Ramos (cell line): ENCODE data around the gene CRTC2.

Source experiments
- in situ Hi-C: fragments of 300-500 bp; cut with MboI; formaldehyde crosslinking; loops from one replicate; pipeline ENCODE4 v1.14.3; 2022; ENCODE audit warnings: low sequenced_read_pairs; ENCODE audit not compliant: unreplicated experiment

The CRTC2 gene

DNA sequence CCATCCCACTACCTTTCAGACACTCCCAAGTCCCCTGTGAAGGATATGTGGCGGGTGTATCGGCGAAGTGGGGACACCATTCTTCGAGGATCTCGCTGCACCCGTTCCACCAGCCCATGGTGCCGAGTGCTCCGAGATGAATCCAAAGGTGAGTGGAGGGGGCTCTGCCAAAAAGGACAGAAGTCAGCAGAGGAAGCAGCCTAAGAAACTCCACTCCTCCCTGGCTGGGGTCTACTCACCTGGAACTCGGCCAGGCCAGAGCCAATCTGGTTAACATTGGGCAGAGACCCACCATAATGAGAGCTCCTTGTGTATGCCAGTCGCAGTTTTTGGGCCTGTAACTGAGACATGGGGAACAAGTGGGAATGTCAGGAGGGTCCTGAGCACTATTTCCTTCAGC lies 3.6 kb downstream of the CRTC2 start:
- in situ Hi-C loops: no loop called here

DNA sequence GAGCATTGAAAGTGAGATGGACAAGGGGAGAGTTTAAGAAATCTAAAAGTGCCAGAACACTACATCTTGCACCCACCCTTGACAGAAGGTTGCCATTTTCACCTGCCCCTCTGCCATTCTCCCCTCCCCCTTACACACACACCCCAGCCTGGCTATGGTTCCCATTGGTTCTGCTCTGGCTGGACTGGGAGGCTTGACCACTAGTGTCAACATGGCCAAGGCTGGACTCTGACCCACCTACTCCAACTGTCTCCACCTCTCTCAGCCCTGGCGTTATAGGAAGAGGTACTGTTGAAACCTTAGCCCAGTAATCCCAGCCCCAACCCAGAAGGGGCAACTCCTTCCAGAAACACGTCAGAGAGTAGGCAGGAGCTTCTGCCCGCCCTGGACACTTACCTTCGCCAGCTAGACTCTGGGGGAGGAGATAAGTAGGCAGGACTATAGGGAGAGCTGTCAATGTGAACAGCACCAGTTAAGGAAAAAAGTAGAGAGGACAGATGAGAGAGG lies 4.5 kb downstream of the CRTC2 start:
- in situ Hi-C loops: no loop called here

DNA sequence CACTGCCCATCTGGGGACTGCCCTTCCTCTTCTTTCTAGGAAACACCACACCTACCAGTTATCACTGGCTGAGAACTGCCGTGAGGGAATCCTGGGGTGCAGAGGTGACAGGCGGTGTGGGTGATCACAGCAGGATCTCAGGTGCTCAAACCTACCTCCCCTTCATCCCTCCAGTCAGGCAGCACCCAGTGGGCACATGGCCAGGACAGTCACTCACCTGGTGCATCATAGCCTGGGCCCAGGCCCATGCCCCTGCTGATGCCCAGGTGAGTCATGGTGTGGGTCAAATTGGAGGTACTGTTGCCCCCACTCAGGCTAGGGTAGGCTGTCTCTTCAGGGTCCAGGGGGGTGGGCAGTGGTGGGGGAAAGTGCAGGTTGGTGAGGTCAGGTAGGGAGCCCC lies 6.6 kb downstream of the CRTC2 start:
- in situ Hi-C loops: no loop called here

DNA sequence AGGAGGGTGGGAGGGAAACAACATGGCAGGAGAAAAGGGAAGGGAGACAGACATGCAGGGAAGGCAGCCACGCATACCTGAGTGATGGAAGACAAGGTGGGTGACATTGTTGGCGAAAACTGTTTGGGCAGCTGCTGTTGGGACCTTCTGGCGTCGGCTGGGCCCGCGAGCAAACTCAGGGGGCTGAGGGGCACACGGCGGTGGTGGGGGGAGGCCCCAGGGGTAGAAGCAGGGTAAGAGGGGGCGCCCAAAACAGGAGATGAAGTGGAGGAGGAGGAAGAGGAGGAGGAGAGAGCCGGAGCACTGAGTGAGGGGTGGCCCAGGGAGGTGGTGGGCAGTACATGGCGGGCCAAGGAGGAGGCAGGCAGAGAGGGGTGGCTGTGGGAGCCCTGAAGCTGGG lies 7.2 kb downstream of the CRTC2 start:
- in situ Hi-C loops: no loop called here

DNA sequence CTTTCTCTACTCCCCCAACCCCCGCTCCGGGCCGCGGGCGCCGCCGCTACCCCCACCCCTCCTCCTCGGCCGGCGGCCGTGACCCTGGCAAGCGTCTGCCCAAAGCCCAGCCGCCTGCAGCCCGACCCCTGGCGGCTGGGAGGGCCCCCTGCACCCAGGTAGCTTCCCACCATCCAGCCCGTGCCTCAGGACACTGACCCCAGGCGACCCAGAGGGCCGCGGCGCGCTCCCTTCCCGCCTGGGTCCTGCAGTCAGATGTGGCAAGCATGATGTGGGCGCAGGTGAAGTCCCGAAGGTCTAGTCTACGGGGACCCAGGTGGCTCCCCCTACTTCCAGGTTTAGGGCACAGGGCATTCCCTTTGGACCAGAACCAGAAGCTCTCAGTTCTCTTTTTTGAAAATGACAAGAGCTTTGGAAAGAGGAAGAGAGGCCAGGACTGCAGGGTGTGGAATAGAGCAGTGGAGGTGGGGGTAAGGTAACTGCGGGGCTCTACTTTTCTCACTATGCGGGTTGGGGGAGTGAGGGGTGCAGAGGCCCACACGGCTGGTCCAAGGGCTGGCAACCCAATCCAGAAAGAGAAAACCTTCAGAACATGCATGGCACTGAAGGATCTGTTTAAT lies 11.7 kb downstream of the CRTC2 start, which contains the start of gene DENND4B:
TSS of gene DENND4B (minus strand) at position 97 of the 620 bp plus-strand sequence. CDS start 2,344 bp downstream, outside the sequence.
- in situ Hi-C loops: no loop called here

DNA sequence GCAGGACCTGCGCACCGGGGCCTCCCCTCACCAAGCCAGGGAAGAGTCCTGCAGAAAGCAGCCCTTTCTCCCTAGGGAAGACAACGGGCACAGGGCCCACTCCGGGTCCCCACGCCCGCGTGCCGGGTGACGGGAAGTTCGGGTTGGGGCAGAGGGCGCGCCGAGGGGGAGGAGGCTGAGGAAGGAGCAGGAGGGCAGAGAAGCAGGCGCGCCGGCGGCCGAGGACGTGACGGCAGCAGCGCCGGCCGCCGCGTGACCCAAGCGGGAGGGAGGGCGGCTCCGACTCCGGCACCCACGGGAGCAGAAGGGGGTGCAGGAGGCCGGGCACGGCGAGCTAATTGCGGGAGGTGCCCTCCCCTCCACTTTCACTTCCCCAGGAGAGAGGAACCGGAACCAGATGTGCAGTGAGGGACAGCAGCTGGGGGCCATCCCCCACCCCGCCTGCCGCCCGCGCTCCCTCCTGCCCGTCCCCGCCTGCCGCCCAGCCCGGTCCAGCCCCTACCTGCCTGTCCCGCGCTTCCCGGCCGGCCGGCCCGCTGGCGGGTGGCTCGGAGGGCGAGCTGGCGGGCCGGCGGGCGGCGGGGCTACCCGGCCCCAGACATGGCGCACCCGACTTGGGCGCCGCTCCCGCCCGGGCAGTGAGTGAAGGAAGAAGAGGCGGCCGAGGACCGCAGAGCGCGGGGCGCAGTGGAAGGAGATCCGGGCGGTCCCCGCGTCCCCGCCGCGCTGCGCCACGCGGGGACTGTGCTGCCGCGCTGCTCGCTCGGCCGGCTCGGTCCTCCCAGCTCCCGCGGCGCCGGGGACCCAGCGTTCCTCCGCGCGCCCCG lies 12.4 kb downstream of the CRTC2 start:
- in situ Hi-C loops: no loop called here

DNA sequence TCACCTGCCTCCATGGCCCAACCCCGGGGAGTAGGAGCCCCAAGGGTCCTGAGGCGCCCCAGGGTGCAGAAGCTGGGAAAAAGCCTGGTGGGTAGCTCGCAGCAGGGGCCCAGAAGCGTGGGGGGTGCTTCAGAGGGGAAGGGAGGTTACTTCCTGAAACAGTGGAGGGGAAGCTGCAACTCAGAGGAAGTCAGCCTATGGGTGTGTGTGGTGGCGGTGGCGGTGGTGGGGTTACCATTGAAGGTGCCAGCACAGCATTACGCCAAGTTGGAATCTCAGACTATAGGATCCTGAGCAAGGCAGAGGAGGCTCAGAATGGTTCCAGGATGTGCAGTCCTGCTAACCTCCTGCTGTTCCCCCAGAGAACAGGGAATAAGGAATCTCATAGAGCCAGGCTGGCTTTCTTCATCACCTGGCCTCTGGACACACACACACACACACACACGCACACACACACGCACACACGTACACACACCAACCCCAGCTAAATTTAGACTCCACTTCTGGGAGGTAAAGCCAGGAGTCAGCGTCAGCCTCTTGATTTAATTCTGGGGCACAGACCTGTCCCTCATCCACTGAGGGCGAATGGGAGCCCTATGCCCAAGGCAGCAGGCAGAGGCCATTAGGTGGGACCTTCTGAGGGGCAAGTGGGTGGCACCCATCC lies 13.1 kb downstream of the CRTC2 start:
- in situ Hi-C loops: no loop called here

DNA sequence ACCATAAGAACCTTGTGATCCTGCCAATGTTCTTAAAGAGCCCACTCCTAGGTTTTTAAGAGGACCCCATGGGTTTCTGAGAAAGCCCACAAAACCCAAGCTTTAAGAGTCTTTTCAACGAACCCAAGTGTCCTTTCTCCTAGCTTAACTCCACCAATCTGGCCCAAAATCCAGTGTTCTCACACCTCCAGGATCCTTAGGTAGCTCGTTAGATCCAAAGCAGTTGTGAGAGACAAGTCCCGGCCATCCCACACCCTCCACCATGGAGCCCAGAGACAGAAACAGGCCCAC lies 13.6 kb downstream of the CRTC2 start:
- in situ Hi-C loops: no loop called here

DNA sequence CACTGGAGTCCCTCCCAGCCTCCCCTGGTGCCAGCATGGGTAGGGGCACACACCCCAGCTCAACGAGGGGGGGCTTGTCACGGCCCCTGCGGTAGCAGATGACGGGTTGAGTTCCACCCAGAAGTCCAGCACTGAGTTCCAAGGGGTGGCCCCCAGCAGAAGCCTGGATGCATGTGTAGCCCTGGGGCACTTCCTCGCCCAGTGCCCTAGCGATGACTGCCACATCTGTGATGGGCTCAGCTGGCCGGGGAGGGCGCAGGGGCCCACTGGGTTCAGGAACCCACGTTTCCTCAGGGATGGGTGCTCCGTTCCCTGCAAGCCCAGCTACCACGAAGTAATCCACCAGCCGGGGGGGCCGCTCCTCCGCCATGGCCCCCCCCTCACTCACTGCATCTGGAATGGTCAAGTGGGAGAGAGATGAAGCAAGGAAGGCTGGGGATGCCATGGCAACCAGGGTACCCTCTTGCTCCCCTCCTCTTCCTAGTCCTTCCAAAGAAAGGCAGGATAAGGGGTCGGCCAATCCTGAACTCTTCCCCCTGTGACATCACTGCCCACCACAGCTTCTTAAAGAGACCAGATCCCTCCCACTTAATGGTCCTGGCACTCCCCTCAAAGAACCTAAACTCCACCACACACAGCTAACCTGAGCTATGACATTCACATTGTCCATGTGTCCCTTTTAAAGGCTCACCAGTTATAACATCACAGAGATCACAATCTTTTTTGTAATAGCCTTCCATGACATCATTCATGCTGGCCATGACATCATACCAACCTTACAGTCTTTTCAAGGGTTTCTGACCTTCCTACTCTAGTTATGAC lies 14.2 kb downstream of the CRTC2 start:
- in situ Hi-C loops: no loop called here

DNA sequence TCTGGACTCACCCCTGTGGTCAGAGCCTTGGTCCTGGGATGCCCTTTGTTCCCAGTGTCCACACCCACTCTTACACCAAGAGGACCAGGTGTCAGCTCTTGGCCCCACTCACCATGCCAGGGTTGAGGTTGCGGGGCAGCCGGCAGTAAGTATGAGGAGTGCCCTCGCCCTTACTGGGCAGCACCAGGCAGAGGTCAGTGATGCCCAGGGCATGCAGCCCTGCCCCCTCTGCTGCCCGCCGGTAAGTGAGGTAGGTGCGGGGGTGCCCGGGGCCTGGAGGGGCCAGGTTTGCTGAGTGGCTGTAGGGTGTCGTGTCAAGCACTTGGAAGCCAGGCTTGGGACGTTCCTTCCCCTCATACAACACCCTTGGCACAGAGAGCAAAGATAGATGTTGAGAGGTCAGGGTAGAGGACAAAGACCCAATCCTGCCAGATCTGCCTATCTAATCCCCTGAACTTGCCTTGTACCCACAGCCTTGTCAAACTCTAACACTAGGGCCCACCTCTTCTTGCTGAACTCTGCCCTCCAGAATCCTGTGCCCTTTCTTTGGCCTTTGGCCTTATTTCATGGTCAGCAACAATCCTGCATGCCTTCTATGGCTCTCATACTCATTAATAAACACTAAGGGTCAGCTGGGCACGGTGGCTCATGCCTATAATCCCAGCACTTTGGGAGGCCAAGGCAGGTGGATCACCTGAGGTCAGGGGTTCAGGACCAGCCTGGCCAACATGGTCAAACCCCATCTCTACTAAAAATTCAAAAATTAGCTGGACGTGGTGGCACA lies 15.5 kb downstream of the CRTC2 start:
- in situ Hi-C loops: no loop called here

DNA sequence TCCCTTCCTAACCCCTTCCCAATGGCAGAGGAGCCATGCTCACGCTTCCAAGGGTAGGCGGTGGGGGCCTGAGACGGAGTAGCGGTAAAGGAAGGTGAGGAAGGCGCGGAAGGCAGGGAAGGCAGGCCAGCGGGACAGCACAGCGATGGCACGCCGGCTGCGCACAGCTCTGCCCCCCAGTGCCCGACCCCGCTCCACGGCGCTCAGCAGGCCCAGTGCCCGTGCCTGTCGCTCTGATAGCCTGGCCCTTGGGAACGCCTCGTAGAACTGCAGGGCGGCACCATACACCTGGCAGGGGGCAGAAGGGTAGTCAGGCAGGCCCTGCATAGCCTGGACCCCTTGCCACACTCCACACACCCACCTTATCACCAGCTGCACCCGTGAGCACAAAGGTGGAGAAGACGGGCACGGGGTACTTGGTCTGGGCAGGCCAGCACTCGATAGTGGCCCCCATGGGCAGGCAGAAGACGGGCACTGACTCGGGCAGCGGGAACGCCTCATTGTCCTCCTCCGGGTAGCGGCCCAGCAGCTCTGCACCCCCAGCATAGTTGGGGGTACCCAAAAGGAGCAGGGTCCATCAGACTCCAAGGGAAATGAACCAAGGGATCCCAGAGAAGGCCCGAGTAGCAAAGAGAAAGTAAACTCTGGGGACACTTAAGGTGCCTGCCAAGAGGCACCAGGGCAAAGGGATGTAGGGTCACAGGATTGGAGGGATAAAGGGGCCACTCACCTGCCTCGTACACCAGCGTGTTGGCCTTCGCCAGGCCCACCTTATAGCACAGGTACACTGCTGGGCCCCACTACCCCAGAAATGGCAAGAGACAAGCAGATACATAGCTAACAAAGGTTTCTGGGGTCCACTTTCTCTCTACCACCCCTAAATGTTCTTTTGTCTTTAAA lies 16.3 kb downstream of the CRTC2 start:
- in situ Hi-C loops: no loop called here

DNA sequence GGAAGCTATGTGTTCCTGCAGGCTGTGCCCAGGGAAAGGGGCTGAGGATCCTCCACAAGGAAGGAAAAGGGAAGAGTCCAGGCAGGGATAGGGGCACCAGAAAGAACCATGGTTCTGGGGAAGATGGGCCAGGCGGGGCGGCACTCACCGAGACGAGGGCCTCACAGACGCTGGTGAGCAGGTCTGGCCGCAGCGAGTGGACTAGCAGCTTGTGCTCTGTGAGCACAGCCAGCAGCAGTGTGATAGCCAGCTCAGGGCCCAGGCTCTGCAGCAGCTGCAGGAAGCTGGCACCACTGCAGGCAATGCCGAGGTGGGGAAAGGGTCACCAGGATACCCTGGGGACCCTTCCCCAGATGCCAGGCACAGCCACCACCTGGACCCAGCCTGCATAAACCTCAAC lies 17.7 kb downstream of the CRTC2 start:
- in situ Hi-C loops: no loop called here

DNA sequence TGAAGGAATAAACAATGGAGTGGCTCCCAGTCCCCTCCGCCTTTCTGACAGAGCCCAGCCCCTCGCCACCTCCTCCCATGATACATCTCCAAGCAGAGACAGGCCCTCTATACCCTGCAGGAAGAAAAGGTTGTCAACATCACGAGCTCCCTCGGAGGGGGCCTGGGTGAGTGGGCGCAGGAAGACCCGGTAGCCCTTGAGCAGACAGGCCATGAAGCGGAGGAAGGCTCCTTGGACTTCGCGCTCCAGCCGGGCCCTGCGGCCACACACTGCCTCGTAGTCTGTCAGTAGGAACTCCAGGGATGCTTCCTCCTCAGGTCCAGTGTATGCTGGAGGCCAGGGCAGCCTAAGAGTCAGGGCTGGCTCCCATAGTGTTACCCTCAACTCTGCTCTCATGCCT lies 18.9 kb downstream of the CRTC2 start:
- in situ Hi-C loops: no loop called here

DNA sequence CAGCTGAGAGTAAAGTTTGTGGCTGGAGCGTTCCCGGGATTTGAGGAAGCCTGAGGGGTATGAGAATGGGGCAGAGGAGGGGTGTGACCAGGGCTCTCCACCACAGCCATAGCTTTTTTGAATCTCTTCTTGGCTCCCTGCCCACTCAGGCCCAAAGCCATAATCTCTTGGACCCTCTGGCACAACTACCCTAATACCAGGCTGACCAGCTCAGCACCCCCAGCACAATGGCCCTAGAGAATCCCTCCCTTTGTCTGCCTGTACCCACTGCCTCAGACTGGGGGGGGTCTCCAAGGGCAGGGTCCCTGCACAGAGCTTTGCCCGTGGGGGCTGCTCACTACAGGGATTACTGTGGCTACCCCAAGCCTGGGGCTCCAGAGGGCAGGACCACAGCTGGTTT lies 19.4 kb downstream of the CRTC2 start:
- in situ Hi-C loops: no loop called here

DNA sequence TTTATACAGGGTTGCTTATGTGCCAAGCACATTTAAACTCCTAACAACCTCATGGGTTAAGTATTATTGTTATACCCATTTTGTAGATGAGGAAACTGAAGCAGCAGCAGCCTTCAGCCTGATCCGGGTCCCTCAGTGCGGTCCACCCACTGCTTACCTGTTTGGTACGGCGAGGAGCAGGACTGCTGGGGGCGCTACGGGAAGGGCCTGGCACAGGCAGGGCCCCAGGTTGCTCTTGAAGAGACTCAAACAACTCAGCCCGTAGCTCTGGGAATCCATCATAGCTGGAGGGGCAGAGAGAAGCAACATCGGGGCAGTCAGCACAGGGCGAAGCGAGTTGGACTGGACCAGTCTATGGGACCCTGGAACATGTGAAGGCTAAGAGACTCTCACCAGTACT lies 21.1 kb downstream of the CRTC2 start:
- in situ Hi-C loops: no loop called here

DNA sequence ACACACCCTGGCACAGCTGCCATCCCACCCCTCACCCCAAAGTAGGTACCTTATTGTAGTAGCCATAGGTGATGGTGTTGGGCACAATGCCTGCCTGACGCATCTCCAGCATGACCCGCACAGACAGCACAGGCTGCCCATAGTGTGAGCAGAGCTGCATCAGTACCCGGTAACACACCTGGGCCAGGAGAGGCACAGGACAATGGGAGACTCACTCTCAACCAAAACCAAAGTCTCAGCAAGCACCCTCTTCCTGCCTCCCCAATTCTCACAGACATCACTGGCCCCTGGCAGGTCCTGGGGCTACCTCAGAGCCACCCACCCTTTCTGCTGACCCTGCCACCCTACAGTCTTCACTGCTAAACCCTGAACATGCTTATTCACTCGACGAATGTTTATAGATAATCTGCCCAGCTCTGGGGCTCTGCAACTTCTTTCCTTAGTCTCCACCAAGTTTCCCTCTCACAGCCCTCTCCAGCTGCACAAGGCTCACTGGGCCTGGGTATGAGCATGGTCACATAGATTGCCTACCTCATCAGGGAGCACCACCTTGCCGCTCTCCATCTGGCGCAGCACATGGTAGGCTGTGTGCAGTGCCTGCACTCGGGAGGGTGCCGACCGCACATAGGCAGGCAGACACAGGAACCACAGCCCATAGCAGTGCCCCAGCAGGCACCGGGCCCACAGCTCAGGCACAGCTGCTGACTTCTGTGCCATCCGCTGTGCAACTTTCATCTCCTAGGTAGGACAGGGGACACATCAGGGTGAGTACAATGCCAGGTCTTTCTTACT lies 22.2 kb downstream of the CRTC2 start:
- in situ Hi-C loops: no loop called here

DNA sequence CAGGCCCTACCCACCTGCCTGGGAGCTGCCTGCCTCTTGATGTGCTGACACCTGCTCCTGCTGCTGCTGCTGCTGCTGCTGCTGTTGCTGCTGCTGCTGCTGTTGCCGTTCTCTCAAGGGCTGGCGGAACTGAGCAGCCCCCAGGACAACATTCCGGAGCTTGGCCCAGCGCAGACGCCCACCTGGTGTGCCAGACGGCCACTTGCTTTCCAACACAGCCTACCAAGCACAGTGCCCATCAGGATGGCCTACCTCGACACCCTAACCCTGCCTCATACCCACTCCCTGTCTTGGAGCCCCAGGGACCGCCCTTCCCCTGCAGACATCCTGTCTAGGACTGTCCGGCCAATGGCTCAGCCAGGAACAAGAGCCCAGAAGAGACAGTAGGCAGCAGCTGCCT lies 23.7 kb downstream of the CRTC2 start:
- in situ Hi-C loops: no loop called here

DNA sequence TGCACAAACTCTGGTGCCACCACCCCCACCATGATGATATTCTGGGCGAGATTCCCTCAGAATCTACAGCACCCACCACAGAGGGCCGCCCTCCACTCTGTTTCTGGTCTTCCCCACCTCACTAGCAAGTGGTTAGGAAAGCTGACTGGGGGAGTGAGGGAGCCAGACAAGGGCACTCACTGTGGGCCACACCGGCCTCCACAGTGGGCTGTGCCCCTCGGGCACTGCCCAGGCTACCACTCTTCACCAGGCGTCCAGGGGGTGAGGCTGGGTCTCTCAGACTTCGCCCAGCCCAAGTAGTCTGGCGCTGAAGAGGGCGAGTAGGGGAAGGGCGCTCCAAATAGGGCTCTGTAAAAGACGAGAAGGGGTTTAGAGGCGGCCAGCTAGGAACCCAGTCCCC lies 24.5 kb downstream of the CRTC2 start:
- in situ Hi-C loops: no loop called here
